ENCODE measurements around the gene ODAD4.

- no peak for TF ChIP-seq CTCF (IDR thresholded peaks at IDR 0.05)
- TF ChIP-seq POLR2A (IDR thresholded peaks at IDR 0.05) = no peak
- no peak for TF ChIP-seq POLR2AphosphoS5 (IDR thresholded peaks at IDR 0.05; ENCODE audit: insufficient read depth in 1 of 2, low read depth in 1 of 2)
These were observed 39.0 kb upstream of the ODAD4 start for GRCh38 chr17:41891135-41892020.
